PFSK-1 (cell line): ENCODE results near the gene ULK3.

ENCODE experiments used
- FOXP2 ChIP-seq: optimal IDR thresholded peaks from 2 replicates; pipeline ENCODE3; 2011; ENCODE audit warnings: borderline replicate concordance, control low read depth, inconsistent platforms; ENCODE audit not compliant: insufficient read depth; ENCODE audit errors: extremely low read length, extremely low read depth
- POLR2AphosphoS5 ChIP-seq: IDR thresholded peaks from 2 replicates; pipeline ENCODE4 v1.6.1; 2012; ENCODE audit warnings: low read depth, mild to moderate bottlenecking, control low read depth, low read length, moderate library complexity
- REST ChIP-seq, 2 experiments: IDR thresholded peaks; 2 replicates each; pipeline versions ENCODE4 v1.6.1 to v1.8.0; 2011 to 2012; ENCODE audit warnings: low read depth in 2 of 2, low read length in 2 of 2, control low read depth in 1 of 2, inconsistent platforms in 1 of 2, mild to moderate bottlenecking in 1 of 2, moderate library complexity in 1 of 2; ENCODE audit not compliant: insufficient read depth in 1 of 2
- SIN3A ChIP-seq: IDR thresholded peaks from 2 replicates; pipeline ENCODE4 v1.6.1; 2012; ENCODE audit warnings: mild to moderate bottlenecking, low read length, moderate library complexity, borderline replicate concordance; ENCODE audit not compliant: insufficient read depth
- TAF1 ChIP-seq: IDR thresholded peaks from 2 replicates; pipeline ENCODE4 v1.6.1; 2012; ENCODE audit warnings: low read length, control low read depth, borderline replicate concordance; ENCODE audit not compliant: insufficient read depth

The ULK3 gene

GRCh38 chr15:74798388-74799254, 44.3 kb downstream of the ULK3 start:
- TF ChIP-seq POLR2AphosphoS5: no peak
- TF ChIP-seq REST (IDR thresholded peaks at IDR 0.05; ENCODE audit: insufficient read depth in 1 of 2, low read depth in 2 of 2, low read length in 2 of 2): no peak
- no peak for TF ChIP-seq TAF1
- no peak for TF ChIP-seq SIN3A
- no peak for TF ChIP-seq FOXP2

DNA sequence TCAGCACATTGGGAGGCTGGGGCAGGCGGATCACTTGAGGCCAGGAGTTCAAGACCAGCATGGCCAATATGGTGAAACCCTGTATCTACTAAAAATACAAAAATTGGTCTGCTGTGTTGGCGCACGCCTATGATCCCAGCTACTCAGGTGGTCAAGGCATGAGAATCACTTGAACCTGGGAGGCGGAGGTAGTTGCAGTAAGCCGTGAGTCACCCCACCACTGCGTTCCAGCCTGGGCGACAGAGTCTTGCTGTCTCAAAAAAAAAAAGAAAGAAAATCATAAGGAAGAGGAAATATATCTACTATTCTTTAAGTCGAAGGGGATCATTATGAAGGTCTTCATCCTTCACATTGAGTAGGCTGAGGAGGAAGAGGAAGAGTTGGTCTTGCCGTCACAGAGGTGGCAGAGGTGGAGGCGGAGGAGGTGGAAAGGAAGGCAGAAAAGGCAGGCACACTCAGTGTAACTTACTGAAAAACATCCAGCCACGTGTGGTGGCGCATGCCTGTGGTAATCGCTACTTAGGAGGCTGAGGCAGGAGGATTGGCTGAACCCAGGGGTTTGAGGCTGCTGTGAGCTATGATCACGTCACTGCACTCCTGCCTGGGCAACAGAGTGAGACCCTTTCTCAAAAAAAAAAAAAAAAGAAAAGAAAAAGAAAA, 46.9 kb downstream of the ULK3 start:
- TF ChIP-seq REST (IDR thresholded peaks at IDR 0.05; ENCODE audit: insufficient read depth in 1 of 2, low read depth in 2 of 2, low read length in 2 of 2) (no peak), TAF1 (no peak), POLR2AphosphoS5 (no peak), SIN3A (no peak), FOXP2 (no peak)

- TF ChIP-seq POLR2AphosphoS5: no peak
- no peak for TF ChIP-seq TAF1
- no peak for TF ChIP-seq FOXP2
- no peak for TF ChIP-seq SIN3A
- TF ChIP-seq REST (IDR thresholded peaks at IDR 0.05; ENCODE audit: insufficient read depth in 1 of 2, low read depth in 2 of 2, low read length in 2 of 2): no peak
These were observed 48.0 kb downstream of the ULK3 start for GRCh38 chr15:74794970-74795349.

DNA sequence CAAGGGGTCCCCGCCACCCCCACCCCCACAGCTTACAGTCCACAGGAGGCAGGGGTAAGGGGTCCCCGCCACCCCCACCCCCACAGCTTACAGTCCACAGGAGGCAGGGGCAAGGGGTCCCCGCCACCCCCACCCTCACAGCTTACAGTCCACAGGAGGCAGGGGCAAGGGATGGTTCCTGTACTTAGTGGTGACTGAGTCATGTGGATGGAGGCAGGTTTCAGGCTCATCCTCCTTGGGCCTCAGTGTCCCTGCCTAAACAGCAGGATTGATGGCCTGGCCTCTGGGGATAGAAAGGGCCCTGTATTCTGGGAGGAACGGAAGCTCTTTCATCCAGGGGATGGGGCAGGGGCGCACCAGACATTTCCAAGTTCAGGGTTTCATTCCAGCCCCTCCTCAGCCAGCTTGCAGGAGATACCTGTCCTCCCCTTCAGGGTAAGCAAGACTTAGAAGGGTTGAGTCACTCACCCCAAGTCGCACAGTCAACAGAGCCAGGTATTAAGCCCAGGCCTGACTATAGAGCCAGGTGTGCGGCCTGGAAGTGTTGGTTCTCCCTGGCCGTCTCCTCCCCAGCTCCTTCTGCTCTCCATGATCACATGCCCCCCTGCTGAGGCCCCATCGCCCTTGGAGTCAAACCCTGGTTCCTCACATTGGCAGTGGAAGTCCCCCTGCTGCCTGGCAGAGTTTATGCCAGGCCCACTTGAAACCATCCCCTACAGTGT, 48.5 kb downstream of the ULK3 start:
- TF ChIP-seq REST (IDR thresholded peaks at IDR 0.05; ENCODE audit: insufficient read depth in 1 of 2, low read depth in 2 of 2, low read length in 2 of 2) (no peak), POLR2AphosphoS5 (no peak), SIN3A (no peak), TAF1 (no peak), FOXP2 (no peak)
